Ovary (tissue), 9 donors: Measurements from ENCODE around the gene MID1. TPM values are rescaled to one million over a fixed set of nuclear protein-coding genes. Genes with fewer than 3 reads are reported as not detected.

ENCODE experiments used
- DNase-seq, 5 donors: peaks; one replicate each; pipeline ENCODE4 v3.0.0-alpha.2; 2019 to 2020
- H3K27ac ChIP-seq, 2 donors: fragments of 200-600 bp; one replicate each; pipeline versions ENCODE4 v1.5.1 to v1.8.0; 2019 to 2022
- H3K27me3 ChIP-seq: fragments of 200-600 bp; one replicate; pipeline ENCODE4 v1.8.0; 2022
- H3K36me3 ChIP-seq: fragments of 200-600 bp; sonication (generic); one replicate; pipeline ENCODE4 v1.5.1; 2019
- H3K4me1 ChIP-seq: one replicate; pipeline ENCODE4 v1.8.1; 2013; ENCODE audit warnings: mild to moderate bottlenecking, moderate library complexity; ENCODE audit not compliant: insufficient read depth
- H3K4me3 ChIP-seq: fragments of 200-600 bp; sonication (generic); one replicate; pipeline ENCODE4 v1.5.1; 2017
- H3K9me3 ChIP-seq, 2 donors: fragments of 200-600 bp in 1 of 2; sonication (generic) in 1 of 2; one replicate each; pipeline versions ENCODE4 v1.5.1 to v1.8.1; 2013 to 2019; ENCODE audit warnings: mild to moderate bottlenecking in 1 of 2, moderate library complexity in 1 of 2
- CTCF ChIP-seq, 3 donors: fragments of 450-650 bp in 2 of 3; fragments of 200-600 bp in 1 of 3; IDR thresholded peaks; one replicate each; pipeline versions ENCODE4 v1.5.1 to v1.8.0; 2016 to 2022; ENCODE audit warnings: antibody characterized with exemption in 3 of 3, mild to moderate bottlenecking in 1 of 3
- EP300 ChIP-seq: sonication (generic); formaldehyde crosslinking; IDR thresholded peaks from one replicate; pipeline ENCODE4 v1.6.1; 2017; ENCODE audit warnings: antibody characterized with exemption
- POLR2A ChIP-seq: fragments of 450-650 bp; IDR thresholded peaks from one replicate; pipeline ENCODE4 v1.6.1; 2017; ENCODE audit warnings: antibody characterized with exemption, mild to moderate bottlenecking, moderate library complexity
- WGBS, 3 donors: extraction: QIAGEN DNeasy Blood & Tissue Kit in 1 of 3; methylation state at CpG; one replicate each; pipeline versions ENCODE4 v1.1.5 to v1.1.7; 2013 to 2017; 5-methylcytosine and 5-hydroxymethylcytosine counted together
- intact Hi-C, 4 donors: fragments of 100-400 bp; cut with DNase I; formaldehyde crosslinking; loops; one replicate each; pipeline versions ENCODE4 v1.11.0 to v1.15.1; 2022 to 2023
- polyA plus RNA-seq, 2 donors: library from polyadenylated mRNA; stranded (reverse); fragments of 200-250 nt in 1 of 2; fragments of 350-450 nt in 1 of 2; fragmentation: Illumina TruSeq in 1 of 2; extraction: RNeasy Lipid Tissue Mini Kit (QIAGEN cat#74804) in 1 of 2; gene quantifications; one replicate each; pipeline ENCODE4 v1.2.3, GENCODE V29; 2013 to 2014
- total RNA-seq, 7 donors: library from RNA; depleted of rRNA in 2 of 7; stranded (reverse); fragments of >200 nt in 2 of 7; fragmentation: NEBNext Ultra II Directional in 3 of 7; extraction: Animal tissue kit (Norgen Biotek cat#: 25700) in 3 of 7; gene quantifications; one replicate each; pipeline versions ENCODE4 v1.1.0 to v1.2.4, GENCODE V29; 2016 to 2023
- donor health status: DM: no; HTN: no; CAD: no; lungs with moderate emphysema.
- donor health status: DM: no; HTN: no; CAD: no.
- donor health status: Bipolar disorder and iron deficiency.
- donor health status: DM: yes; HTN: yes; CAD: no.
- donor health status: DM: no; HTN: no; CAD: no.
- donor health status: DM: yes; HTN: yes; CAD: no.

The MID1 gene
- total and polyA plus RNA-seq, 9 donors, result 4.0 to 25.7 (median 17.0) TPM

- TF ChIP-seq EP300 (no peak), CTCF (IDR thresholded peaks at IDR 0.05) (no peak), POLR2A (no peak)
- Histone ChIP-seq H3K27me3 (no peaks in the 10 kb centered on the region), H3K27ac (no peak overlapping the region), H3K4me1 (no peaks in the 10 kb centered on the region), H3K4me3 (no peak overlapping the region), H3K36me3 (no peaks in the 10 kb centered on the region), H3K9me3 (no peaks in the 10 kb centered on the region)
- WGBS, 3 donors, result 28 to 40% (median 38%) methylated on average over 2 of the region's 2 CpGs
- intact Hi-C loops, result no loop called here
- DNase-seq, result no peak
Observed at GRCh38 chrX:10577853-10578252, 42.5 kb downstream of the MID1 start.

GRCh38 chrX:10576777-10577447 is 43.5 kb downstream of the MID1 start:
- intact Hi-C loops, result no loop called here

GRCh38 chrX:10576186-10576585 is 44.2 kb downstream of the MID1 start:
- DNase-seq, result no peak
- H3K27me3 ChIP-seq, result no peaks in the 10 kb centered on the region
- H3K36me3 ChIP-seq, result no peaks in the 10 kb centered on the region
- no peak for TF ChIP-seq CTCF (IDR thresholded peaks at IDR 0.05)
- WGBS, 3 donors, result 61 to 66% (median 65%) methylated on average over 4 of the region's 4 CpGs
- H3K4me1 ChIP-seq, result no peaks in the 10 kb centered on the region
- no peaks in the 10 kb centered on the region for H3K9me3 ChIP-seq
- intact Hi-C loops, result no loop called here
- H3K4me3 ChIP-seq, result no peak overlapping the region
- no peak overlapping the region for H3K27ac ChIP-seq

More at GRCh38 chrX:10576777-10577447, 43.5 kb downstream of the MID1 start:
- no peaks in the 10 kb centered on the region for H3K27me3 ChIP-seq
- no peaks in the 10 kb centered on the region for H3K36me3 ChIP-seq
- H3K27ac ChIP-seq, result no peak overlapping the region
- H3K9me3 ChIP-seq, result no peaks in the 10 kb centered on the region
- WGBS, 3 donors, result 73 to 80% (median 75%) methylated on average over 16 of the region's 16 CpGs
- TF ChIP-seq CTCF (IDR thresholded peaks at IDR 0.05), result no peak
- DNase-seq, result no peak
- no peak overlapping the region for H3K4me3 ChIP-seq
- no peaks in the 10 kb centered on the region for H3K4me1 ChIP-seq

- DNase-seq, result no peak
- Histone ChIP-seq H3K36me3 (no peaks in the 10 kb centered on the region), H3K4me1 (no peaks in the 10 kb centered on the region), H3K4me3 (no peak overlapping the region), H3K27me3 (no peaks in the 10 kb centered on the region), H3K9me3 (no peaks in the 10 kb centered on the region), H3K27ac (no peak overlapping the region)
- TF ChIP-seq POLR2A (no peak), EP300 (no peak), CTCF (IDR thresholded peaks at IDR 0.05) (no peak)
- intact Hi-C loops, result no loop called here
- 77 to 79% (median 78%) methylated on average over 4 of the region's 4 CpGs for WGBS, 3 donors
Observed at GRCh38 chrX:10574663-10575062, 45.7 kb downstream of the MID1 start.
